B cell (primary cell): ENCODE results near the gene EFCAB8. TPM values are rescaled to one million over a fixed set of nuclear protein-coding genes. Genes with fewer than 3 reads are reported as not detected.

Source experiments
- ATAC-seq: fragments of 200-7000 bp; cut with Tn5 transposase; one replicate; pipeline ENCODE4 v1.10.0; 2021; ENCODE audit warnings: low read depth, mild to moderate bottlenecking, moderate number of reproducible peaks, moderate library complexity
- CTCF ChIA-PET: fragments of 350-600 bp; sonication (Branson Sonifier 250); formaldehyde crosslinking; loops from one replicate; lab custom pipeline; 2021; ENCODE audit warnings: antibody characterized with exemption, inconsistent platforms; lab: Charles Lee
- POLR2A ChIA-PET: fragments of 350-600 bp; sonication (Branson Sonifier 250); formaldehyde crosslinking; loops from one replicate; lab custom pipeline; 2021; ENCODE audit warnings: antibody characterized with exemption; lab: Charles Lee
- DNase-seq: peaks from one replicate; pipeline ENCODE4 v3.0.0; 2013
- H2AFZ ChIP-seq: 2 replicates; pipeline ENCODE4 v1.6.1; 2012; ENCODE audit warnings: mild to moderate bottlenecking, low read depth, low read length; ENCODE audit not compliant: insufficient read depth, poor library complexity, severe bottlenecking
- H3K27ac ChIP-seq, 2 donors: 1 replicate in 1 of 2; 2 replicates in 1 of 2; pipeline ENCODE4 v1.5.1; 2012 to 2013; ENCODE audit warnings: low read length in 2 of 2, mild to moderate bottlenecking in 2 of 2, moderate library complexity in 1 of 2
- H3K27me3 ChIP-seq, 4 experiments: fragments of 200-600 bp in 1 of 4; sonication (generic) in 1 of 4; replicated peaks in 1 of 4; 1 replicate in 2 of 4; 2 replicates in 2 of 4; pipeline versions ENCODE4 v1.6.1 to v1.7.0; 2013 to 2016; ENCODE audit warnings: low read length in 3 of 4, mild to moderate bottlenecking in 2 of 4, mixed read lengths in 1 of 4, moderate library complexity in 1 of 4; ENCODE audit not compliant: insufficient read depth in 4 of 4, control insufficient read depth in 3 of 4; ENCODE audit errors: control extremely low read depth in 1 of 4
- H3K36me3 ChIP-seq, 2 experiments: replicated peaks in 1 of 2; 1 replicate in 1 of 2; 2 replicates in 1 of 2; pipeline versions ENCODE4 v1.6.1 to v1.7.1; 2013; ENCODE audit warnings: low read length in 1 of 2; ENCODE audit not compliant: insufficient read depth in 2 of 2, control insufficient read depth in 1 of 2; ENCODE audit errors: control extremely low read depth in 1 of 2, extremely low read depth in 1 of 2
- H3K4me1 ChIP-seq, 2 donors: fragments of 200-600 bp in 1 of 2; sonication (generic) in 1 of 2; 1 replicate in 1 of 2; 2 replicates in 1 of 2; pipeline versions ENCODE4 v1.5.1 to v1.6.1; 2013 to 2017; ENCODE audit warnings: low read length in 2 of 2; ENCODE audit not compliant: control insufficient read depth in 2 of 2, insufficient read depth in 2 of 2
- H3K4me2 ChIP-seq: replicated peaks from 2 replicates; pipeline ENCODE3; 2012; ENCODE audit warnings: mild to moderate bottlenecking, low read depth, low read length; ENCODE audit not compliant: poor library complexity, severe bottlenecking
- H3K4me3 ChIP-seq, 5 experiments: fragments of 200-600 bp in 1 of 5; sonication (generic) in 1 of 5; 1 replicate in 3 of 5; 2 replicates in 2 of 5; pipeline versions ENCODE4 v1.5.1 to v1.7.0; 2011 to 2016; ENCODE audit warnings: low read length in 4 of 5, mild to moderate bottlenecking in 4 of 5, low read depth in 2 of 5, control low read depth in 1 of 5, moderate library complexity in 1 of 5; ENCODE audit not compliant: insufficient read depth in 1 of 5; ENCODE audit errors: control extremely low read depth in 1 of 5, extremely low read depth in 1 of 5
- H3K79me2 ChIP-seq: fragments of 200-600 bp; sonication (generic); one replicate; pipeline ENCODE4 v1.6.0; 2016; ENCODE audit warnings: low read length; ENCODE audit not compliant: control insufficient read depth, insufficient read depth
- H3K9ac ChIP-seq: fragments of 200-600 bp; sonication (generic); 2 replicates; pipeline ENCODE4 v1.6.1; 2017; ENCODE audit warnings: mild to moderate bottlenecking, low read length, moderate library complexity
- H3K9me3 ChIP-seq, 3 donors: one replicate each; pipeline versions ENCODE4 v1.6.1 to v1.7.1; 2013; ENCODE audit warnings: low read length in 2 of 3; ENCODE audit not compliant: control insufficient read depth in 2 of 3, insufficient read depth in 1 of 3; ENCODE audit errors: control extremely low read depth in 1 of 3
- H4K20me1 ChIP-seq: 2 replicates; pipeline ENCODE4 v1.6.0; 2012; ENCODE audit warnings: mild to moderate bottlenecking, low read length; ENCODE audit not compliant: insufficient read depth, control insufficient read depth, poor library complexity, severe bottlenecking
- H3K27ac Mint-ChIP-seq: one replicate; pipeline ENCODE4 v1.8.0; 2021; ENCODE audit warnings: mixed read lengths
- H3K27me3 Mint-ChIP-seq: one replicate; pipeline ENCODE4 v1.8.0; 2021; ENCODE audit warnings: mixed read lengths
- H3K4me1 Mint-ChIP-seq: one replicate; pipeline ENCODE4 v1.8.0; 2021; ENCODE audit warnings: mixed read lengths
- H3K4me3 Mint-ChIP-seq: one replicate; pipeline ENCODE4 v1.8.0; 2021; ENCODE audit warnings: mixed read lengths
- H3K9me3 Mint-ChIP-seq: one replicate; pipeline ENCODE4 v1.8.0; 2022; ENCODE audit warnings: mixed read lengths; ENCODE audit not compliant: insufficient read depth
- EZH2 ChIP-seq: IDR thresholded peaks from 2 replicates; pipeline ENCODE4 v1.6.1; 2012; ENCODE audit warnings: borderline replicate concordance, low read depth, mild to moderate bottlenecking, moderate library complexity, low read length; ENCODE audit not compliant: insufficient read depth, poor library complexity, severe bottlenecking
- WGBS: methylation state at CpG from one replicate; pipeline ENCODE4 v1.1.5; 2013; ENCODE audit warnings: missing lambda C conversion rate; ENCODE audit not compliant: insufficient coverage; 5-methylcytosine and 5-hydroxymethylcytosine counted together
- intact Hi-C: fragments of 100-400 bp; cut with micrococcal nuclease; formaldehyde crosslinking; loops from one replicate; pipeline ENCODE4 v1.10.0; 2022
- polyA plus RNA-seq: library from polyadenylated mRNA; depleted of rRNA; stranded (reverse); fragments of >200 nt; gene quantifications from 2 replicates; pipeline ENCODE4 v1.2.3, GENCODE V29; 2012
- total RNA-seq, 2 donors: library from RNA; stranded (reverse); fragments of 120-200 nt in 1 of 2; gene quantifications; 1 replicate in 1 of 2; 2 replicates in 1 of 2; pipeline versions ENCODE4 v1.2.3 to v1.2.4, GENCODE V29; 2013 to 2022
- TF ChIP-seq, protein P1 (sequence below): fragments of 200-600 bp; IDR thresholded peaks from one replicate; pipeline ENCODE4 v1.8.0; 2022; ENCODE audit warnings: antibody characterized with exemption, mild to moderate bottlenecking

The EFCAB8 gene
- total and polyA plus RNA-seq, 2 donors (not counting 1 experiment from before 2014, with no cell fraction given): 0.72 to 2.3 TPM

DNA sequence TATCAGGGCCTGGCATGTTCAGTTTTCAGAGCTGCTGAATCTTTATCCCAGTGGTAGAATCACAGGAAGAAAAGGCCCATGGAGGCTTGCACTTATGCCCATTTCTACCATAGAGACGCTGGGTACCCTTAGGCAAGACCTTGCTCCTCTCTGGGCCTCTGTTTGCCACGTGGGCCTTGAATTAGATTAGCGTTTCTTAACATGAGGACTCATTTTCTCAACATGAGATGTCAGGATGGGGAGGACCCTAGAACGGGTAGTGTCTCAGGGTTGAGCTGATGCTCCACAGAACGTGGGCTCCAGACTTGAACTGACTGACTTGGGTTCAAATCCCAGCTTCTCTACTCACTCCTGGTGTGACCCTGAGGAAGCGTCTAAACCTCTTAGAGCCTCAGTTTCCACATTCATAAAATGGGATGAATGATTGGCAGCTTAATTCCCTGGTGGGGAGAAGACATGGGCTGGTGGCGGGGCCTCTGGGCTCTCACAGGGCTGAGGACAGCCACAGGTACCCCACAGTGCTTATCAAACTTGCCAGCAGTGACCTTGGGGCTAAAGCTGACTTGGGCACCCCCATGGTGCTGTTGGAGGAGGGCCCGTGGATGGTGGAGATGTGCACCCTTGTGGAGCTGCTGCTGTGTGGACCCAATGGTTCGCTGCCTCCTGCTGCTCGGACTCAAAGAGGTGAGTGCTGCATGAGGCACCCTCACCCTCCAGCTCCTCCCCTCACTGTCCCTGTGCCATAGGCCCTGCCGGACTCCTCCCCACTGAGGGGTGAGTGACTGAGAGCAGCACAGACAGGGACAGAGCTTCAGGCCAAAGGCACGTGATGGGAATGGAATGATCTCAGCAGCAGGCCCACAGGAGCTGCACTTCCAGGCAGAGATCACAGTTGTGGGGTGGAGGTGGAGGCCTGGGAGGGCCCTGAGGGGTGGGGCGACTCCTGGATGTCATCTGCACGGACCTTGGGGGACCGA is 117.3 kb downstream of the EFCAB8 start:
- no peak overlapping the region for H3K4me3 Mint-ChIP-seq
- intact Hi-C loops: no loop called here
- CTCF ChIA-PET: no interaction called here

DNA sequence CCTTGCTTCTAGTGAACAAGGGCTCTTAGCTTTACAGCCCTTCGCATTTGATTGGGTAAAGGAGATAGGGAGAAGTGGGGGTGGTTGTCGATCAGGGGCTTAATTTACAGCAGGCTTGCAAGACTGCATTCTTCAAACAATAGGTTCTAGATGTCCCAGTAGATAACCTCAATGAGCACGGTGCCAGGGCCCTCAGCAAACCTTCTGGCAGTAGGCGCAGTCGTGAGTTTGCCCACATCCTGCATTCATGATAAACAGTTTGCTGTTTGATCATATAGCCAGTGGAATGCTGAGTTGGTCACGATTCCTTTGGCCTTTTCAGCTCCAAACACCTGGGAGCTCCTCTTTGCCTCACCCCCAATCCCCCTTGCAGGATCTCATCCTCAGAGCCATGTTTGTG is 118.0 kb downstream of the EFCAB8 start:
- Histone ChIP-seq H3K36me3 (no peaks in the 10 kb centered on the region), H4K20me1 (no peaks in the 10 kb centered on the region), H3K79me2 (no peaks in the 10 kb centered on the region), H3K27ac (no peak overlapping the region), H3K4me2 (no peak overlapping the region), H2AFZ (no peak overlapping the region), H3K9me3 (peaks cover 0 to 29% (median 0%) of the 10 kb centered on the region in 3 donors), H3K9ac (no peak overlapping the region), H3K4me1 (peaks cover 18 to 23% of the 10 kb centered on the region in 2 donors), H3K4me3 (no peak overlapping the region), H3K27me3 (no peaks in the 10 kb centered on the region)
- Mint-ChIP-seq H3K4me1 (peaks cover 3% of the 10 kb centered on the region), H3K27ac (no peak overlapping the region), H3K27me3 (no peaks in the 10 kb centered on the region), H3K4me3 (no peak overlapping the region), H3K9me3 (no peaks in the 10 kb centered on the region)
- WGBS: 83% methylated on average over 4 of the region's 6 CpGs
- ATAC-seq (no peak), DNase-seq (no peak)
- ChIA-PET CTCF (no interaction called here), POLR2A (no interaction called here)
- TF ChIP-seq EZH2: no peak
- TF ChIP-seq, protein P1, sequence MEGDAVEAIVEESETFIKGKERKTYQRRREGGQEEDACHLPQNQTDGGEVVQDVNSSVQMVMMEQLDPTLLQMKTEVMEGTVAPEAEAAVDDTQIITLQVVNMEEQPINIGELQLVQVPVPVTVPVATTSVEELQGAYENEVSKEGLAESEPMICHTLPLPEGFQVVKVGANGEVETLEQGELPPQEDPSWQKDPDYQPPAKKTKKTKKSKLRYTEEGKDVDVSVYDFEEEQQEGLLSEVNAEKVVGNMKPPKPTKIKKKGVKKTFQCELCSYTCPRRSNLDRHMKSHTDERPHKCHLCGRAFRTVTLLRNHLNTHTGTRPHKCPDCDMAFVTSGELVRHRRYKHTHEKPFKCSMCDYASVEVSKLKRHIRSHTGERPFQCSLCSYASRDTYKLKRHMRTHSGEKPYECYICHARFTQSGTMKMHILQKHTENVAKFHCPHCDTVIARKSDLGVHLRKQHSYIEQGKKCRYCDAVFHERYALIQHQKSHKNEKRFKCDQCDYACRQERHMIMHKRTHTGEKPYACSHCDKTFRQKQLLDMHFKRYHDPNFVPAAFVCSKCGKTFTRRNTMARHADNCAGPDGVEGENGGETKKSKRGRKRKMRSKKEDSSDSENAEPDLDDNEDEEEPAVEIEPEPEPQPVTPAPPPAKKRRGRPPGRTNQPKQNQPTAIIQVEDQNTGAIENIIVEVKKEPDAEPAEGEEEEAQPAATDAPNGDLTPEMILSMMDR: no peak
- intact Hi-C loops: no loop called here

More for the DNA sequence above, 117.3 kb downstream of the EFCAB8 start:
- TF ChIP-seq, protein P1: no peak
- TF ChIP-seq EZH2: no peak
- Mint-ChIP-seq H3K27ac (no peak overlapping the region), H3K9me3 (no peaks in the 10 kb centered on the region), H3K4me1 (peaks cover 3% of the 10 kb centered on the region), H3K27me3 (no peaks in the 10 kb centered on the region)
- H3K4me1 ChIP-seq: peaks cover 26 to 31% of the 10 kb centered on the region in 2 donors
- H3K36me3 ChIP-seq: no peaks in the 10 kb centered on the region
- H3K4me3 ChIP-seq: no peak overlapping the region
- POLR2A ChIA-PET: no interaction called here
- ATAC-seq (no peak), DNase-seq (no peak)
- no peak overlapping the region for H2AFZ ChIP-seq
- no peak overlapping the region for H3K4me2 ChIP-seq
- no peaks in the 10 kb centered on the region for H4K20me1 ChIP-seq
- WGBS: 94% methylated on average over 12 of the region's 15 CpGs
- H3K27me3 ChIP-seq: no peaks in the 10 kb centered on the region
- H3K9me3 ChIP-seq: peaks cover 0 to 33% (median 0%) of the 10 kb centered on the region in 3 donors
- H3K27ac ChIP-seq: no peak overlapping the region
- no peaks in the 10 kb centered on the region for H3K79me2 ChIP-seq
- no peak overlapping the region for H3K9ac ChIP-seq
